HepG2 (cell line): ENCODE data around the gene TM7SF3. TPM values are rescaled to one million over a fixed set of nuclear protein-coding genes. Genes with fewer than 3 reads are reported as not detected.
A peak's percentile ranks its signal among the peaks of the same experiment; 100 is the strongest.

Source experiments
- ARID4A ChIP-seq: sonication (generic); formaldehyde crosslinking; IDR thresholded peaks from 2 replicates; pipeline ENCODE4 v1.5.0; 2020; ENCODE audit warnings: mild to moderate bottlenecking, missing genetic modification reagents, borderline replicate concordance
- ASH2L ChIP-seq: fragments of 300-600, 200-600 bp; sonication (generic); IDR thresholded peaks from 2 replicates; pipeline ENCODE4 v1.7.0; 2017; ENCODE audit warnings: low read depth, mild to moderate bottlenecking, moderate library complexity, mixed read lengths, low read length; ENCODE audit not compliant: insufficient read length
- ATF6 ChIP-seq: sonication (generic); formaldehyde crosslinking; conservative IDR thresholded peaks from 2 replicates; pipeline ENCODE4 v1.4.0; 2020; ENCODE audit warnings: missing genetic modification reagents
- FOSL2 ChIP-seq: sonication (generic); formaldehyde crosslinking; IDR thresholded peaks from 2 replicates; pipeline ENCODE4 v1.4.0; 2020; ENCODE audit warnings: missing genetic modification reagents
- HDAC2 ChIP-seq: sonication (generic); formaldehyde crosslinking; IDR thresholded peaks from 2 replicates; pipeline ENCODE4 v1.4.0; 2020; ENCODE audit warnings: missing genetic modification reagents
- HIVEP1 ChIP-seq: sonication (generic); formaldehyde crosslinking; IDR thresholded peaks from 2 replicates; pipeline ENCODE4 v1.4.0; 2020; ENCODE audit warnings: mild to moderate bottlenecking, missing genetic modification reagents
- KLF16 ChIP-seq, 2 experiments: sonication (generic) in 1 of 2; formaldehyde crosslinking in 1 of 2; IDR thresholded peaks; 2 replicates each; pipeline versions ENCODE4 v1.6.1 to v1.8.0; 2016 to 2023; ENCODE audit warnings: missing genetic modification reagents in 2 of 2, missing compliant biosample characterization in 1 of 2
- MEIS1 ChIP-seq: sonication (generic); formaldehyde crosslinking; IDR thresholded peaks from 2 replicates; pipeline ENCODE4 v1.9.0; 2021; ENCODE audit warnings: mild to moderate bottlenecking, missing genetic modification reagents, moderate library complexity, borderline replicate concordance
- NFIB ChIP-seq: sonication (generic); formaldehyde crosslinking; IDR thresholded peaks from 2 replicates; pipeline ENCODE4 v1.9.0; 2021; ENCODE audit warnings: missing genetic modification reagents, mild to moderate bottlenecking, borderline replicate concordance
- REL ChIP-seq: sonication (generic); formaldehyde crosslinking; conservative IDR thresholded peaks from 2 replicates; pipeline ENCODE4 v1.8.0; 2022; ENCODE audit warnings: mild to moderate bottlenecking, missing genetic modification reagents, moderate library complexity
- RFXAP ChIP-seq: sonication (generic); formaldehyde crosslinking; IDR thresholded peaks from 2 replicates; pipeline ENCODE4 v1.4.0; 2020; ENCODE audit warnings: missing genetic modification reagents, borderline replicate concordance
- SNAPC2 ChIP-seq: sonication (generic); formaldehyde crosslinking; IDR thresholded peaks from 2 replicates; pipeline ENCODE4 v1.8.1; 2022; ENCODE audit warnings: mild to moderate bottlenecking, missing genetic modification reagents
- ZBTB8A ChIP-seq: sonication (generic); formaldehyde crosslinking; IDR thresholded peaks from 2 replicates; pipeline ENCODE4 v1.4.0; 2020; ENCODE audit warnings: mild to moderate bottlenecking, low read depth, missing genetic modification reagents, borderline replicate concordance
- ZNF354B ChIP-seq: sonication (generic); formaldehyde crosslinking; IDR thresholded peaks from 2 replicates; pipeline ENCODE4 v1.8.0; 2022; ENCODE audit warnings: mild to moderate bottlenecking, missing genetic modification reagents
- ZNF501 ChIP-seq: sonication (generic); formaldehyde crosslinking; IDR thresholded peaks from 2 replicates; pipeline ENCODE4 v1.5.1; 2020; ENCODE audit warnings: mild to moderate bottlenecking, moderate library complexity, missing genetic modification reagents
- ZNF564 ChIP-seq: sonication (generic); formaldehyde crosslinking; IDR thresholded peaks from 2 replicates; pipeline ENCODE4 v1.8.1; 2023; ENCODE audit warnings: mild to moderate bottlenecking, missing genetic modification reagents
- ZNF570 ChIP-seq: sonication (generic); formaldehyde crosslinking; IDR thresholded peaks from 2 replicates; pipeline ENCODE4 v1.4.0; 2020; ENCODE audit warnings: mild to moderate bottlenecking, missing genetic modification reagents, borderline replicate concordance
- ZSCAN29 ChIP-seq: sonication (generic); formaldehyde crosslinking; conservative IDR thresholded peaks from 2 replicates; pipeline ENCODE4 v1.4.0; 2020; ENCODE audit warnings: mild to moderate bottlenecking, missing genetic modification reagents
- polyA plus RNA-seq, 8 experiments: library from polyadenylated mRNA; depleted of rRNA in 3 of 8; stranded (reverse) in 7 of 8; unstranded in 1 of 8; fragments of >200 nt; fragmentation: Illumina TruSeq in 4 of 8; extraction: Trizol in 4 of 8; gene quantifications; 2 replicates each; pipeline versions ENCODE4 v1.2.1 to v1.2.3, GENCODE V29; 2011 to 2016; ENCODE audit warnings: low read depth in 4 of 8, missing spikeins in 1 of 8, mixed read lengths in 1 of 8; ENCODE audit not compliant: insufficient read depth in 1 of 8
- total RNA-seq, 5 experiments: library from RNA; depleted of rRNA; stranded (reverse); fragments of >200 nt; fragmentation: Illumina TruSeq; extraction: Trizol; gene quantifications; 2 replicates each; pipeline ENCODE4 v1.2.3, GENCODE V29; 2016; ENCODE audit warnings: low read depth in 1 of 5
- TF ChIP-seq, protein P1 (sequence below): sonication (generic); formaldehyde crosslinking; IDR thresholded peaks from 2 replicates; pipeline ENCODE4 v1.8.1; 2022; ENCODE audit warnings: mild to moderate bottlenecking, missing genetic modification reagents
- TF ChIP-seq, protein P2 (sequence below): sonication (generic); formaldehyde crosslinking; IDR thresholded peaks from 2 replicates; pipeline ENCODE4 v1.8.0; 2022; ENCODE audit warnings: mild to moderate bottlenecking, missing genetic modification reagents, moderate library complexity

The TM7SF3 gene
- total and polyA plus RNA-seq, 2 of the 13 experiments (the other 11 are each of a cell fraction or from before 2014, with no cell fraction given) = 116 to 142 TPM

GRCh38 chr12:26937863-26938700, 76.1 kb downstream of the TM7SF3 start, which contains the start of the genes FGFR1OP2 and INTS13 (continued):
- TF ChIP-seq HIVEP1 (CRISPR knock-in tag) = no peak
- TF ChIP-seq, protein P1, sequence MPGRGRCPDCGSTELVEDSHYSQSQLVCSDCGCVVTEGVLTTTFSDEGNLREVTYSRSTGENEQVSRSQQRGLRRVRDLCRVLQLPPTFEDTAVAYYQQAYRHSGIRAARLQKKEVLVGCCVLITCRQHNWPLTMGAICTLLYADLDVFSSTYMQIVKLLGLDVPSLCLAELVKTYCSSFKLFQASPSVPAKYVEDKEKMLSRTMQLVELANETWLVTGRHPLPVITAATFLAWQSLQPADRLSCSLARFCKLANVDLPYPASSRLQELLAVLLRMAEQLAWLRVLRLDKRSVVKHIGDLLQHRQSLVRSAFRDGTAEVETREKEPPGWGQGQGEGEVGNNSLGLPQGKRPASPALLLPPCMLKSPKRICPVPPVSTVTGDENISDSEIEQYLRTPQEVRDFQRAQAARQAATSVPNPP (CRISPR knock-in tag) = no peak
- peak; percentile 69; the same call in 1 of the 2 replicates for TF ChIP-seq ARID4A
- peak; percentile 33 for TF ChIP-seq HDAC2 (CRISPR knock-in tag)
- TF ChIP-seq FOSL2 (CRISPR knock-in tag) = peak; percentile 25; the same call in 1 of the 2 replicates
- TF ChIP-seq ZBTB8A (CRISPR knock-in tag) = no peak
- TF ChIP-seq ASH2L = peak; percentile 87
- no peak for TF ChIP-seq NFIB (CRISPR knock-in tag)
- peak; percentile 64; the same call in 1 of the 2 replicates for TF ChIP-seq ZNF564 (CRISPR knock-in tag)
- no peak for TF ChIP-seq ZNF354B (CRISPR knock-in tag)
- TF ChIP-seq KLF16 (CRISPR knock-in tag; IDR thresholded peaks at IDR 0.05) = no peak
- TF ChIP-seq ZNF501 = peak; percentile 86
- TF ChIP-seq, protein P2, sequence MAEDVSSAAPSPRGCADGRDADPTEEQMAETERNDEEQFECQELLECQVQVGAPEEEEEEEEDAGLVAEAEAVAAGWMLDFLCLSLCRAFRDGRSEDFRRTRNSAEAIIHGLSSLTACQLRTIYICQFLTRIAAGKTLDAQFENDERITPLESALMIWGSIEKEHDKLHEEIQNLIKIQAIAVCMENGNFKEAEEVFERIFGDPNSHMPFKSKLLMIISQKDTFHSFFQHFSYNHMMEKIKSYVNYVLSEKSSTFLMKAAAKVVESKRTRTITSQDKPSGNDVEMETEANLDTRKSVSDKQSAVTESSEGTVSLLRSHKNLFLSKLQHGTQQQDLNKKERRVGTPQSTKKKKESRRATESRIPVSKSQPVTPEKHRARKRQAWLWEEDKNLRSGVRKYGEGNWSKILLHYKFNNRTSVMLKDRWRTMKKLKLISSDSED = no peak
- no peak for TF ChIP-seq SNAPC2
- TF ChIP-seq REL = no peak
- TF ChIP-seq ZNF570 (CRISPR knock-in tag) = no peak
- TF ChIP-seq MEIS1 = peak; percentile 72; the same call in 1 of the 2 replicates
- 0 out of 2 replicates have a peak, but pooled peaks have one; percentile 35 for TF ChIP-seq RFXAP (CRISPR knock-in tag)
- TF ChIP-seq ZSCAN29 (CRISPR knock-in tag) = no peak
- no peak for TF ChIP-seq ATF6 (CRISPR knock-in tag)
